NB4 (cell line): Measurements from ENCODE around the gene ZBTB7B.

Experiments
- DNase-seq: peaks from one replicate; pipeline ENCODE4 v3.0.0; 2010; ENCODE audit warnings: low read depth
- H3K4me3 ChIP-seq: one replicate; pipeline ENCODE4 v1.5.1; 2011; ENCODE audit warnings: mild to moderate bottlenecking, low read depth, low read length, moderate library complexity
- MYC ChIP-seq: IDR thresholded peaks from 2 replicates; pipeline ENCODE4 v1.6.1; 2011; ENCODE audit warnings: low read depth, low read length
- POLR2A ChIP-seq: IDR thresholded peaks from 2 replicates; pipeline ENCODE4 v1.6.1; 2011; ENCODE audit warnings: mild to moderate bottlenecking; ENCODE audit not compliant: insufficient read length; ENCODE audit errors: extremely low read depth
- TF ChIP-seq, protein P1 (sequence below): IDR thresholded peaks from 2 replicates; pipeline ENCODE4 v1.6.1; 2011; ENCODE audit warnings: low read depth, low read length
- TF ChIP-seq, protein P2 (sequence below): IDR thresholded peaks from one replicate; pipeline ENCODE4 v1.5.1; 2012; ENCODE audit warnings: low read depth, low read length

The ZBTB7B gene

DNA sequence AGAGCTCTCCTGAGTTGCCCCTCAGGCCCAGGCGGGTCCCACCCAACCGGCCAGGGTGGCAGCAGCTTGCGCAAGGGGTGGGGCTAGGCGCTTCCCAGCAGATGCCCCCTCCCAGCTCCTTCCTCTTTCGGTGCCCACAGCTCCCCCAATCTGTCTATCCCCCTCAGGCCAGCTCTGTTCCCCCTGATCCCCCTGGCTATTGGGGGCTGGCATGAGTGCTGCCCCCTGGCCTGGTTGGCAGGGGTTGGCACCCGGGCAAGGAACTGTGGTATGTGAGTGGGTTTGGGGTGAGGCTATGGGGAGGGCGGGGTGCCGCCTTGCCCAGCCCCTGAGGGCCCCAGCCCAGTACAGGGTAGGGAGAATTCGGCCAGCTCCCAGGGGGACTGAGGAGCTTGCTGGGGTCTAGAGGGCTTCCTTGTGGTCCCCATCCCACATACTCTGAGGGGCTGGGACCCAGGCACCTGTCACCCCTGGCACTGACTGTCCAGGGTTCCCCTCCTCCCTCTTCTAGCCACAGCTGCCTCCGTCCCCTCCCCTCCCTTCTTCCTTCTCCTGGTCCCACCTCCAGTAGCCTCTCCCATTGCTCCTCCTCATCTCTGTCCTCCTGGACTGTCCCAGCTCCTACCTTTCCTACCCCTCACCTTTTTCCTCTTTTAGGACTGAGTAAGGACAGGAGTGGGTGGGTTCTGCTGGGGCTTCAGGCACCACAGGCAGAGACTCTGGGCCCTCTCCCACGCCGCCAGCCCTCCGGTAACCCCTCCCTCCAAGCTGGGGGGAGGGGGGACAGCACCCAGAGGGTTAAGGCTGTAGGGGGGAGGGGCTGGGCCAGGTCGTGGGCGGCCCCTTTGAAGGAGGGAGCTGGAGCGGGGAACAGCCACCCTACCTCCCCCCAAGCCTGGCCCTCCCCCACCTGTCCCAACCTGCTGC lies 5.7 kb downstream of the ZBTB7B start:
- DNase-seq, result peak; percentile 78
- TF ChIP-seq, protein P1, sequence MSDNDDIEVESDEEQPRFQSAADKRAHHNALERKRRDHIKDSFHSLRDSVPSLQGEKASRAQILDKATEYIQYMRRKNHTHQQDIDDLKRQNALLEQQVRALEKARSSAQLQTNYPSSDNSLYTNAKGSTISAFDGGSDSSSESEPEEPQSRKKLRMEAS, result no peak
- TF ChIP-seq, protein P2, sequence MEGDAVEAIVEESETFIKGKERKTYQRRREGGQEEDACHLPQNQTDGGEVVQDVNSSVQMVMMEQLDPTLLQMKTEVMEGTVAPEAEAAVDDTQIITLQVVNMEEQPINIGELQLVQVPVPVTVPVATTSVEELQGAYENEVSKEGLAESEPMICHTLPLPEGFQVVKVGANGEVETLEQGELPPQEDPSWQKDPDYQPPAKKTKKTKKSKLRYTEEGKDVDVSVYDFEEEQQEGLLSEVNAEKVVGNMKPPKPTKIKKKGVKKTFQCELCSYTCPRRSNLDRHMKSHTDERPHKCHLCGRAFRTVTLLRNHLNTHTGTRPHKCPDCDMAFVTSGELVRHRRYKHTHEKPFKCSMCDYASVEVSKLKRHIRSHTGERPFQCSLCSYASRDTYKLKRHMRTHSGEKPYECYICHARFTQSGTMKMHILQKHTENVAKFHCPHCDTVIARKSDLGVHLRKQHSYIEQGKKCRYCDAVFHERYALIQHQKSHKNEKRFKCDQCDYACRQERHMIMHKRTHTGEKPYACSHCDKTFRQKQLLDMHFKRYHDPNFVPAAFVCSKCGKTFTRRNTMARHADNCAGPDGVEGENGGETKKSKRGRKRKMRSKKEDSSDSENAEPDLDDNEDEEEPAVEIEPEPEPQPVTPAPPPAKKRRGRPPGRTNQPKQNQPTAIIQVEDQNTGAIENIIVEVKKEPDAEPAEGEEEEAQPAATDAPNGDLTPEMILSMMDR, result no peak
- no peak for TF ChIP-seq MYC
- no peak for TF ChIP-seq POLR2A
- peak overlapping the region; percentile 49 for H3K4me3 ChIP-seq

DNA sequence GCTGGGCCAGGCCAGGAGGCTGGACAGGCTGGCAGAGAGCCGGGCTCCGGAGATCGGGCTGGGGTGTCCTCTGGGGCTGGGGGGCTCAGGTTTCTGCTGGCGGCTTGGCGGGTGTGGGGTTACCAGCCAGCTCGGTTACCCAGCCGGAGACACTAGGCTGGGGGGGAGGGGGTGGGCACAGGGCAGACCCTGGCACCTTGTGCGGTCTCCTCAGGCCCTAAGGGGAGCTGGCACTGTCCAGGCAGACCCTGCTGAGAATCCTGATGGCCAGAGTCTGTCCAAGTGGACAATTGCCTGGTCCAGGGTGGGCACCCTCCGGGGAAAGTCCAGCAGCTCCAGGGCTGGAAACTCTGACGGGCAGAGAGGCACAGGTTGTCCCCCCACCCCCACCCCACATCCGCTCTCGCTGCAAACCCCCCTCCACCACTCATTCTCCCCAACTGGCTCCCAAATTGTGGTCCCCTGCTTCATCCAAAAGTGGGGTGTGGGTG lies 6.7 kb downstream of the ZBTB7B start:
- no peak for DNase-seq
- TF ChIP-seq POLR2A, result no peak
- peak overlapping the region; percentile 49 for H3K4me3 ChIP-seq

DNA sequence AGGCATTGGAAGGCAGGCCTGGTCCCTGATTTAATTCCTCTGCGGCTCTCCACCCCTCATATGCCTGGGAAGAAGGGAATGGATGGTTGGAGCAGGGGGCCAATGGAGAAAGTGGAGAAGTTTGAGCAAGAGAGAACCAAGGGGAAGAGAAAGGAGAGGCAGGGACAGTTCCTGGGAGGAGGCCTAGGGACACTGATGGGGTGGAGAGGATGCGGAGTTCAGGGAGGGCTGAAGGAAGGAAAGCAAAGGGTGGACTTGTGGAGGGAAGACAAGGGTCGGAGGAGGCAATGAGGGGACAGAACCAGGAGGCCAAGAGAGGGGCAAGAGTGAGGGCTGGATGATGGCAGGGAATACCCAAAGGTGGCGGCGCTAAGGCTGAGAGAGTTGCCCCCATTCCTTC lies 7.1 kb downstream of the ZBTB7B start:
- H3K4me3 ChIP-seq, result peak overlapping the region; percentile 38
- peak; percentile 26 for DNase-seq
- TF ChIP-seq POLR2A, result no peak
- TF ChIP-seq, protein P1, result no peak
- TF ChIP-seq, protein P2, result no peak
- TF ChIP-seq MYC, result no peak

DNA sequence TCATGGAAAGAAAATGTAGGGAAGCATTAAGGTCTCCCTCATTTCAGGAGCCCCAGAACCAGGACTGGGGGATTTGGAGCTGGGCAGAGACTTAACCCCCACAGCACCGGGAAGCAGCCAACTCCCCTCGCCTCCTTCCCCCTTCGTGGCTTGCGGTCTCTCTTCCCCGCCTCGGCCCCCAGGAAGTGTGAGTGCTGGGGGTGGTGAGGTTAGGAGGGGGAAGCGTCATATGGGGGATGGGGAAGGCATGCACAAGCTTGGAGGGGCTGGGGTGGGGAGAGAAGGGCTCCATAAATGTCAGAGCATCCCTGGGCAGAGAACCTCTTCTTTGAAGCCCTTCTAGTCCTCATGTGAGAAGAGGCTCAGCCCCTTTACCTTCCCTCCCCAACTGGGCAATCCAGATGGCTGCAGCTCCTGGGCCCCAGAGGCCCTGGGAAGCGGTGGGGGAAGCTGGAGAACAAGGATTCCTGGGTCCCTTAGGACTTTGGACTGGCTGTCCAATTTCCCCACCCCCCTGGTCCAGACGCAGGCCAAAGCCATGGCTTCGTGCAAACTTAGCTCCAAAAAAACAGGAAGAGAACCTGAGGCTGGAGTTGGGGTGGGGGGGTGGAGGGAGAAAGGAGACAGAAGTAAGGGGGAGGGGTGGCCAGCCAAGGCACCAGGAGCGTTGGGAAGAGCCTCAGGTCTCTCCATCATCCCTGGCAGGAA lies 7.8 kb downstream of the ZBTB7B start:
- TF ChIP-seq, protein P1, result peak; percentile 22; the same call in 1 of the 2 replicates
- TF ChIP-seq, protein P2, result no peak
- no peak for TF ChIP-seq POLR2A
- TF ChIP-seq MYC, result no peak

DNA sequence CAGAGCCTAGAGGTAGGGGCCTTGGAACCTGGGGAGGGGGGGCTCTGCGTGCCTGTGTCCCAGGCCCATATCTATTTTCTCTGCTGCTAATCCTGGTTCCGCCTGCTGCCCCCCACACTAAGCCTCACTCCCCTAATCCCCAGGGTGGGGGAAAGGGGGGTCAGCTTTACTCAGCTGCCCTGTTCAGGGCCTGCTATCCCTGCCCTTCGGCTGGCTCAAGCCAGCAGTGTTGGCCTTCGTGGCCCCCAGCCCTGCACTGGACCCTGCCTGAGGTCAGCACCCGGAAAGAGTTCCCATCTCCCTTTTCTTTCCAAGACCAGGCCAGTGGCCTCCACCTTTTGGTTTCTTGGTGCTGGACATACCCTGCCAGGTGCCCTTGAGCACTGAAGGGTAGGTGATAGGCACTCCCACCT lies 8.4 kb downstream of the ZBTB7B start:
- no peak overlapping the region for H3K4me3 ChIP-seq
- no peak for TF ChIP-seq MYC
- TF ChIP-seq, protein P2, result no peak
- TF ChIP-seq, protein P1, result no peak
- TF ChIP-seq POLR2A, result no peak
- no peak for DNase-seq

More for the DNA sequence above, 7.8 kb downstream of the ZBTB7B start:
- peak overlapping the region; percentile 38 for H3K4me3 ChIP-seq
- peak; percentile 86 for DNase-seq

DNA sequence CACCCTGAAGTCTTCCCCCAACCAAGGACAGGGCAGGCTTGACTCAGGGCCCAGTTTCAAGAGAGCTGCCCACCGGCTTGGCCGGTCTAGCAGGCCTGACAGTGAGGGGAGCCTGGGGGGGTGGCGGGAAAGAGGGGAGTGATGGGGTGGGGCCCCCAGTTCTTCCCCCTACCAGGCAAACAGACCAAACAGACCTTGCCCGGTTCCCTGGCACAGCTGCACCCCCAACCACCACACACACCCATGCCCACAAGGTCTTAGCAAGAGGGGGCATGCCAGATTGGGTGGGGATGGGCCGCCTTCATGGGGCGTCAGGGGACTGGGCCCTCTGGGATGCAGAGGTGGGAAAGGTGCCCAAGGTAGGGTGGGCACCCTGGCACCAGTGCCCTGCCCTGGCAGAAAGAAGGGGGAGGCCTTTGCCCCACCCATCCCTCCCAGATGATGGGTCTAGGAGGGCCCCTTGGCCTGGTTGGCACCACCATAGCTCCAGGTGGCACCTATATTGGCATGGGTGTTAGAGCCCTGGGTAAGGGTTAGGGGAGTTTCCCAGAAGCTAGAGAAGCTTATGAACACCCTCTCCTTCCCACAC lies 8.9 kb downstream of the ZBTB7B start:
- TF ChIP-seq MYC, result no peak
- TF ChIP-seq, protein P2, result no peak
- TF ChIP-seq, protein P1, result no peak
- H3K4me3 ChIP-seq, result no peak overlapping the region
- DNase-seq, result no peak
